Kidney epithelial cell (primary cell): ENCODE data around the gene MID1. TPM values are rescaled to one million over a fixed set of nuclear protein-coding genes. Genes with fewer than 3 reads are reported as not detected.

Experiments
- DNase-seq: peaks from one replicate; pipeline ENCODE4 v3.0.0-alpha.2; 2010; ENCODE audit warnings: low read depth
- H3K27me3 ChIP-seq: 2 replicates; pipeline ENCODE4 v1.6.0; 2011; ENCODE audit warnings: low read length; ENCODE audit not compliant: control insufficient read depth, insufficient read depth
- H3K36me3 ChIP-seq: 2 replicates; pipeline ENCODE4 v1.5.1; 2011; ENCODE audit warnings: low read length; ENCODE audit not compliant: control insufficient read depth, insufficient read depth
- H3K4me3 ChIP-seq: 2 replicates; pipeline ENCODE4 v1.5.1; 2011; ENCODE audit warnings: low read depth, mild to moderate bottlenecking, control low read depth, low read length
- CTCF ChIP-seq: IDR thresholded peaks from 2 replicates; pipeline ENCODE4 v1.5.1; 2011; ENCODE audit warnings: mild to moderate bottlenecking, moderate library complexity, low read length, control low read depth, inconsistent platforms; ENCODE audit not compliant: insufficient read depth, poor library complexity, severe bottlenecking
- total RNA-seq: library from RNA; depleted of rRNA; stranded (reverse); fragments of >200 nt; gene quantifications from 2 replicates; pipeline ENCODE4 v1.2.3, GENCODE V29; 2015

Gene MID1
- total RNA-seq, 1 donor from 2014 or later, result 13.5 TPM

DNA sequence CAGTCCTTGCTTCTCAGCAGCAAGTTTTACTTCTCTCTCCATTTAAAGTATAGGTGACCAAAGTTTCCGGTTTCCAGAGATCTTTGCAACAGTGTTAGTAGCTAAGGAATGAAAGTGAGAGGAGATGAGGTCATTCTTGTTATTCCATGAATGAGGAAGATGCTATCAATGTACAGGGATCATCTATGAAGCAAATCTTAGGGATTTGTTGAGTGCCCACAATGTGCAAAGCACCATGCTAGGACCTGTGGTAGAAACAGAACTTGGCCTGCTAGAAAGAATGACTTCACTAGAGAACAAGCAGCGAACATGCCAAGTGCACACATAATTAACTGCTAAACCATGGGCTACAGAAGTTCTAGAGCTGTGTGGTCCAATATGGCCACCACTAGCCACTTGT lies 112.5 kb downstream of the MID1 start:
- H3K4me3 ChIP-seq, result no peak overlapping the region
- DNase-seq, result no peak
- no peaks in the 10 kb centered on the region for H3K36me3 ChIP-seq
- no peaks in the 10 kb centered on the region for H3K27me3 ChIP-seq
- TF ChIP-seq CTCF, result no peak

DNA sequence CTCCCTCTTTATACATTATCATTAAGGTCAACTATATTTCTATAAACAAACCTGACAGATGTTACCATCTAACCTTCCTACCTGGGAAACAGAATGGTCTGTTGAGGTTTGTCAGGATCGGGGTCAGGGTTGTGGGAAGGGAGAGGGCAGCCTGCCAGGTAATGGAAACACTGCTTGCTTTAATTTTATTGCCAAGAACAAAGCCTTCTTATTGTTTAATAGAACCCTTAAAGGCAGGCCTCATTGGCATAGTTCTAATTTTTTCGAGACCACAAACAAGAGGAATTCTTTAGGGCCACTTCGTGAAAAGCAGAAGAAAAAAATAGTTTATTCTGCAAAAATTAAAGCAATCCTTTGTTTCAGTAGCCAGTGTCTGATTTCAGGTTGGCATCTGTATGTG lies 113.2 kb downstream of the MID1 start:
- Histone ChIP-seq H3K27me3 (no peaks in the 10 kb centered on the region), H3K36me3 (no peaks in the 10 kb centered on the region), H3K4me3 (no peak overlapping the region)
- DNase-seq, result no peak
- no peak for TF ChIP-seq CTCF

- no peak for DNase-seq
- H3K4me3 ChIP-seq, result no peak overlapping the region
- TF ChIP-seq CTCF, result no peak
- H3K27me3 ChIP-seq, result no peaks in the 10 kb centered on the region
- H3K36me3 ChIP-seq, result no peaks in the 10 kb centered on the region
These were observed 113.6 kb downstream of the MID1 start for GRCh38 chrX:10506781-10507180.

- Histone ChIP-seq H3K36me3 (no peaks in the 10 kb centered on the region), H3K4me3 (no peak overlapping the region), H3K27me3 (no peaks in the 10 kb centered on the region)
- TF ChIP-seq CTCF, result no peak
- no peak for DNase-seq
These were observed 114.7 kb downstream of the MID1 start for GRCh38 chrX:10505726-10506125.

DNA sequence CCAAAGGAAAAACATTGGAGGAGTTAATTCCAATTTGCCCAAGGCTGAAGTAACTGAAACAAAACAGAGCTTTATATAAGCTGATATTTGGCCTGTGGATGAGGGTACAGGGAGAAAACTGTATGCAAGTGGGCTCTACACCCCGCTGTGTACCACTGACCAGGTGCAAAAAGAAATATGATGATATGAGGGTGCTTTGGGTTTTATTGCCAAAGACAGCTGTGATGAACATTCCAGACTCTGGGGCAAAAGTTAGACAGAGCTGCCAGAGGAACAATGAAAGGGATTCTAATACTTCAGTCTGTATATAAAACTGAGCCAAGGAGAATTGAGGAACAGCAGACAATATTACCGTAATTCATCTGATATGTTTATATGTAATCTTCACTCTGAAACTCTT lies 117.4 kb downstream of the MID1 start:
- no peaks in the 10 kb centered on the region for H3K27me3 ChIP-seq
- no peak overlapping the region for H3K4me3 ChIP-seq
- no peak for TF ChIP-seq CTCF
- DNase-seq, result no peak
- no peaks in the 10 kb centered on the region for H3K36me3 ChIP-seq

DNA sequence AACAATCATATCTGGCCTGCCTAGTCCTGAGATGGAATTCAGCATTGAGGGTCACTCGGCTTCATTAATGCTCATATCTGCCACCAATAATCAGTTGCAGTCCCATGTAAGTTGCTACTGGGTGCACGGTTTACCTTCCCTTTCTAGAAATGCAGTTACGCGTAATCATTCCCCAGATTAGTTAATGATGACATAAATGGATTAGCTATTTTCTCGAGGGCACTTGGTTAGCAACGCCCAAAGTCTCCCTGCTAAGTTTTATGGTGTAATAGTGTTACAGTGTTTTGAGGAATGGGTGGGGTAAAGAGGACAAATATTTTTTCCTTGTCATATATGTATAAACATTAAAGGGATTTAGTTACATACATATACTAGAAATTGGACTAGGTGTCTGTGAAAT lies 118.8 kb downstream of the MID1 start:
- Histone ChIP-seq H3K36me3 (no peaks in the 10 kb centered on the region), H3K4me3 (no peak overlapping the region), H3K27me3 (no peaks in the 10 kb centered on the region)
- no peak for DNase-seq
- TF ChIP-seq CTCF, result no peak
